HG03571 (cell line): ENCODE data around the gene CNIH2.

Experiments used
- ATAC-seq: cut with Tn5 transposase; IDR thresholded peaks from one replicate; pipeline ENCODE4 v1.9.1; 2021; ENCODE audit not compliant: unreplicated experiment

The CNIH2 gene

GRCh38 chr11:66327171-66328030, 49.4 kb downstream of the CNIH2 start:
- no peak for ATAC-seq

DNA sequence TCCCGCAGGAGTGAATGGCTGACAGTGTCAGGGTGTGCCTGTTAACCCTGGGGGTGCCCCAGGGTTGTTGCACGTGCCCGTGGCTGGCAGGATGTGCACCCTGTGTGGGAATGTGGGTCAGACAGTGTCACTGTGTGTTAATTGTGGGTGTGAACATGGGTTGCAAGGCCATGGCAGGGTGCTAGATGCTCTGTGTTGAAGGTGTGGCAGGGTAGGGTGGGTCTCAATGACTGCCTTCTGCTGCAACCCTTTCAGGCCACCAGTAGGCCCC, 50.0 kb downstream of the CNIH2 start:
- no peak for ATAC-seq

DNA sequence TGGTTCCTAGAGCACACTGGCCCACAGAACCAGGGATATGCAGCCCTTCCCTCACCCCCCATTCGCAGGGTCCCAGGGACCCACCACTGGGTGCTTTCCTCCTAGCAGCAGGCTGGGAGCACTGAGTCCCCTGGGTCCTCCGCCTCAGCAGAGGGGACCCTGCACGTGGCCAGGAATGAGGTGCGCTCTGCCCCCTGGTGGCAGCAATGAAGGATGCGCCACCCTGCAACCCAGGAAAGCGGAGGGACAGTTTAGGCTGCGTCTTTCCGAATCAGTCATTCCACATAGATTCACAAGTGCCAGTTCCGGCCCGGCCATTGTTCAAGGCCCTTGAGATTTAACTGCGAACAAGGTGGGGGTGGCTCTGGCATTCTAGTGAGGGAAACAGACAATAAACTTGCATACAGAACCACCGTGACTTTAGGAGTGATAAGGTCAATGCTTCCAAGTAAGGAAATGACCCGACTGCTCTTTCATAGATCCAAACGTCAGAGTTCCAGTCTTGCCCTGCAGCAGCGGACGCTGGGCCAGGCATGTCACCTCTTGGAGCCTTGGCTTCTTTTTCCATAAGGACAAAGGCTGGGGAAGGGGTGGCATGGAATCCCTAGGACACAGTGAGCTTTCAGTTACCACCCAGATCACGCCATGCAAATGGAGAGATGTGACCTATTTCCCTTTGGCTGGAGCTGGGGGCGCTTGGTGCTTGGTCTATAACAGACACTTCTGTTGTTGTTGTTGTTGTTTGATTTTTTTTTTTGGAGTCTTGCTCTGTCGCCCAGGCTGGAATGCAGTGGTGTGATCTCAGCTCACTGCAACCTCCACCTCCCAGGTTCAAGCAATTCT, 50.5 kb downstream of the CNIH2 start:
- no peak for ATAC-seq

- ATAC-seq, result no peak
These were observed 51.2 kb downstream of the CNIH2 start for GRCh38 chr11:66329165-66329673.

DNA sequence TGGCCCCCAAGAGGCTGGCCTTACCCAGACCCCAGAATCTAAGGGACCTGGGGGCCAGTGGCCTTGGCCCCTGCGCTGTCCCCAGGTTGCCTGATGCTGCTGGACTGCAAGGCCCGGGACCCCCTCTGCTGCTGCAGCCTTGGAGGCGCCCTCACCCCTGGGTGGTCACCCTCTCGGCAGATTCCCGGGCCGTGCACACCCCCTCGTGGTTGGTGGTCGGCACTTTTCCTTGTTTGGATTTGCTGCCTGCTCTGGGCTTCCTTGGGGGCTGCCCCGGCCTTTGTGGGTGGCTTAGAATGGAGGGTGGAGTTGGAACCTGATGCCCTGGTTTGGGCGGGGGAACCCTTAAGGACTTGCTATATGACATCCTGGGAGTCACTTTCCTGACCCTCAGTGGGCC, 53.0 kb downstream of the CNIH2 start:
- no peak for ATAC-seq

GRCh38 chr11:66331542-66332370, 53.8 kb downstream of the CNIH2 start:
- ATAC-seq, result no peak

- no peak for ATAC-seq
These were observed 54.6 kb downstream of the CNIH2 start for GRCh38 chr11:66332371-66333219.

DNA sequence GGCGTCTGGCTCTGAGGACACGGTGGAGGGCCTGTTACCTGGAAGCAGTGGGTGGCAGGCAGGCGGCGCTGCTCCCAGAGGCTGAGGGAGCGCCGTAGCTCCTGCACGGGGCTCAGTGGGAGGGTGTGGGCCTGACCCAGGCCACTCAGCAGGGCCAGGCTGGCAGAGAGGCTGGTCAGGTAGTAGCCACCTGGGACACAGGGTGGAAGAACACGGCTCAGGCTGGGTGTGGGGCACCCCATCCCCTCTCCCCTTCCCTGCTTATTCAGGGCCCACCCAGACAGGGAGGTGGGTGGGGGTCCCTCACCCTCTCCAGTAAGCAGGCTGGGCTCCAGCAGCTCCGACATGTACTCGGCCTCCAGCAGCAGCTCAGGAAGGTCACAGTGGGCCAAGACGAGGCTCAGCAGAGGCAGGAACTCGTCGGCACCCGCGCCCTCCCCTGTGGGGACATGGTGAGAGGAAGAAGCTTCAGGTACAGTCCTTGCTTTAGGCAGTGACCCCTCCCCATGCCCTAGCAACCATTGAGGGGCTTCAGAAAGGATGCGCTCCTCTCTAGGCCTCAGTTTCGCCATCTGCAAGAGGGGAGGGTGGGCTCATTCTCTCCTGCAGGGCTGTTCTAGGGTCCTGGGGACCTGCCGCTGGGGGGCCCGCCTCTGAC, 55.4 kb downstream of the CNIH2 start:
- ATAC-seq, result no peak
